Hematopoietic multipotent progenitor cell treated with erythropoietin and hydrocortisone succinate and interleukin-3 and kit ligand, for 4 days (in vitro differentiated cells): ENCODE measurements around the gene DCTN5.
"Not testable (repeated sequence)": the region's sequence is repeated elsewhere in the genome, so short reads cannot be mapped to it uniquely, and the experiment has no call there.

Source experiments
- DNase-seq: peaks from one replicate; pipeline ENCODE4 v3.0.0-alpha.2; 2015

The DCTN5 gene

GRCh38 chr16:23640931-23641765 lies at the start of gene DCTN5, which contains the start of gene PALB2:
Gene DCTN5 (plus strand): TSS chr16:23641466. CDS start chr16:23641543, 77 bp downstream.
Gene PALB2 (minus strand): TSS chr16:23641310. CDS start chr16:23641157, 153 bp downstream.
- DNase-seq: peak; percentile 98

- DNase-seq: no peak
Observed at GRCh38 chr16:23594186-23594585, 47.1 kb upstream of the DCTN5 start.

- peak; percentile 15 for DNase-seq
Observed at GRCh38 chr16:23595246-23595950, 45.9 kb upstream of the DCTN5 start.

GRCh38 chr16:23595951-23596720 lies 45.1 kb upstream of the DCTN5 start, which contains the start of gene NDUFAB1:
Gene NDUFAB1 (minus strand): TSS chr16:23596316. CDS start chr16:23596290, 26 bp downstream.
- DNase-seq: peak; percentile 96

- DNase-seq: peak; percentile 77
Observed at GRCh38 chr16:23597003-23597756, 44.1 kb upstream of the DCTN5 start.

GRCh38 chr16:23607726-23608125 lies 33.5 kb upstream of the DCTN5 start:
- DNase-seq: no peak

- no peak for DNase-seq
Observed at GRCh38 chr16:23608194-23608593, 33.1 kb upstream of the DCTN5 start.

GRCh38 chr16:23609929-23610328 lies 31.3 kb upstream of the DCTN5 start:
- no peak for DNase-seq

GRCh38 chr16:23610905-23611304 lies 30.4 kb upstream of the DCTN5 start:
- not testable (repeated sequence) for DNase-seq

GRCh38 chr16:23611936-23612335 lies 29.3 kb upstream of the DCTN5 start:
- DNase-seq: no peak

- no peak for DNase-seq
Observed at GRCh38 chr16:23615805-23616204, 25.5 kb upstream of the DCTN5 start.

- no peak for DNase-seq
Observed at GRCh38 chr16:23624092-23624491, 17.2 kb upstream of the DCTN5 start.

GRCh38 chr16:23629516-23629915 lies 11.8 kb upstream of the DCTN5 start:
- DNase-seq: no peak

GRCh38 chr16:23631874-23632273 lies 9.4 kb upstream of the DCTN5 start:
- DNase-seq: not testable (repeated sequence)

- no peak for DNase-seq
Observed at GRCh38 chr16:23634461-23635036, 6.7 kb upstream of the DCTN5 start.

GRCh38 chr16:23635958-23636357 lies 5.3 kb upstream of the DCTN5 start:
- no peak for DNase-seq

- no peak for DNase-seq
Observed at GRCh38 chr16:23640615-23640930, 693 bp upstream of the DCTN5 start.

- DNase-seq: no peak
Observed at GRCh38 chr16:23642246-23642774, 1.0 kb downstream of the DCTN5 start.

GRCh38 chr16:23650674-23651416 lies 9.6 kb downstream of the DCTN5 start:
- DNase-seq: no peak

GRCh38 chr16:23651943-23652468 lies 10.7 kb downstream of the DCTN5 start:
- DNase-seq: no peak

GRCh38 chr16:23663918-23664317 lies 22.7 kb downstream of the DCTN5 start:
- no peak for DNase-seq
